ENCODE measurements around the gene ABCC10.

DNA sequence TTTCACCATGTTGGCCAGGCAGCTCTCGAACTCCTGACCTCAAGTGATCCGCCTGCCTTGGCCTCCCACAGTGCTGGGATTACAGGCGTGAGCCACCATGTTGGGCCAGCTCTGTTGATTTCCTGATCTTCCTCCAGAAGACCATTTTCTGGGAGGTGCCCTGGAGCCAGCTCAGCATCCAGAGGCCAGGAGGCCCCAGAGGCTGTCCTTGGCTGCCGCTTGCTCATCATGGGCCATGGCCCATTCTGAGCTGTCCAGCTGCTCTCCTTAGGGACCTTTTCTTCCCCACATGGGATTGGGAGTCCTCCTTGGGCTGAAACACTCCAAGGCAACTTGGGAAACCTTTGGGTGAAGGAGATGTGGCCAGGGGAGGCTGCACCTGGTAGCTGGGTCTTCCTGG, 67.4 kb downstream of the ABCC10 start:
- TF ChIP-seq, protein P1, sequence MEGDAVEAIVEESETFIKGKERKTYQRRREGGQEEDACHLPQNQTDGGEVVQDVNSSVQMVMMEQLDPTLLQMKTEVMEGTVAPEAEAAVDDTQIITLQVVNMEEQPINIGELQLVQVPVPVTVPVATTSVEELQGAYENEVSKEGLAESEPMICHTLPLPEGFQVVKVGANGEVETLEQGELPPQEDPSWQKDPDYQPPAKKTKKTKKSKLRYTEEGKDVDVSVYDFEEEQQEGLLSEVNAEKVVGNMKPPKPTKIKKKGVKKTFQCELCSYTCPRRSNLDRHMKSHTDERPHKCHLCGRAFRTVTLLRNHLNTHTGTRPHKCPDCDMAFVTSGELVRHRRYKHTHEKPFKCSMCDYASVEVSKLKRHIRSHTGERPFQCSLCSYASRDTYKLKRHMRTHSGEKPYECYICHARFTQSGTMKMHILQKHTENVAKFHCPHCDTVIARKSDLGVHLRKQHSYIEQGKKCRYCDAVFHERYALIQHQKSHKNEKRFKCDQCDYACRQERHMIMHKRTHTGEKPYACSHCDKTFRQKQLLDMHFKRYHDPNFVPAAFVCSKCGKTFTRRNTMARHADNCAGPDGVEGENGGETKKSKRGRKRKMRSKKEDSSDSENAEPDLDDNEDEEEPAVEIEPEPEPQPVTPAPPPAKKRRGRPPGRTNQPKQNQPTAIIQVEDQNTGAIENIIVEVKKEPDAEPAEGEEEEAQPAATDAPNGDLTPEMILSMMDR (IDR thresholded peaks at IDR 0.05): no peak
- TF ChIP-seq POLR2A (IDR thresholded peaks at IDR 0.05): no peak
